Measurements from ENCODE around the gene NTRK1. TPM values are rescaled to one million over a fixed set of nuclear protein-coding genes. Genes with fewer than 3 reads are reported as not detected.

NTRK1 gene
- total and polyA plus RNA-seq, 4 donors, result 0.13 to 0.17 (median 0.14) TPM

GRCh38 chr1:156895927-156896326, 35.3 kb downstream of the NTRK1 start:
- H3K4me3 ChIP-seq (ENCODE audit: low read depth in 1 of 3, low read length in 3 of 3), result no peak overlapping the region
- 93% methylated on average over 6 of the region's 6 CpGs for WGBS
- H3K27ac ChIP-seq (ENCODE audit: low read depth in 1 of 2, low read length in 2 of 2), result peak overlapping the region in 1 of 2 donors; percentile 75
- TF ChIP-seq SP1 (IDR thresholded peaks at IDR 0.05), result no peak
- no peak for TF ChIP-seq EGR1 (IDR thresholded peaks at IDR 0.05; ENCODE audit: low read depth in 2 of 2)
- no peak for TF ChIP-seq CTCF (IDR thresholded peaks at IDR 0.05; ENCODE audit: low read depth, low read length, missing input control)
- no peak for TF ChIP-seq GABPA (IDR thresholded peaks at IDR 0.05 in 1 of 2, conservative IDR thresholded peaks at IDR 0.05 in 1 of 2)
- no peak for TF ChIP-seq JUND (IDR thresholded peaks at IDR 0.05)
- no peak for TF ChIP-seq YY1 (IDR thresholded peaks at IDR 0.05)
- DNase-seq (ENCODE audit: low spot score), result no peak
- peaks cover 0 to 34% (median 9%) of the 10 kb centered on the region in 4 donors for H3K4me1 ChIP-seq (ENCODE audit: control insufficient read depth in 4 of 4, insufficient read depth in 4 of 4, low read length in 3 of 4)
- H3K9me3 ChIP-seq (ENCODE audit: control insufficient read depth in 4 of 4, low read length in 3 of 4), result no peaks in the 10 kb centered on the region
- no peaks in the 10 kb centered on the region for H3K36me3 ChIP-seq (ENCODE audit: control insufficient read depth in 4 of 4, insufficient read depth in 3 of 4, low read depth in 1 of 4, low read length in 3 of 4)
- no peak overlapping the region for H3K9ac ChIP-seq (ENCODE audit: low read depth in 1 of 2, low read length in 2 of 2)
- peaks cover 0 to 4% (median 2%) of the 10 kb centered on the region in 4 donors for H3K27me3 ChIP-seq (ENCODE audit: control insufficient read depth in 4 of 4, insufficient read depth in 4 of 4, low read length in 3 of 4)

GRCh38 chr1:156896490-156897033, 35.9 kb downstream of the NTRK1 start:
- Histone ChIP-seq H3K27ac (ENCODE audit: low read depth in 1 of 2, low read length in 2 of 2) (peak overlapping the region; percentile 41 to 46), H3K9me3 (ENCODE audit: control insufficient read depth in 4 of 4, low read length in 3 of 4) (no peaks in the 10 kb centered on the region), H3K9ac (ENCODE audit: low read depth in 1 of 2, low read length in 2 of 2) (no peak overlapping the region), H3K27me3 (ENCODE audit: control insufficient read depth in 4 of 4, insufficient read depth in 4 of 4, low read length in 3 of 4) (peaks cover 0 to 4% (median 2%) of the 10 kb centered on the region in 4 donors), H3K4me1 (ENCODE audit: control insufficient read depth in 4 of 4, insufficient read depth in 4 of 4, low read length in 3 of 4) (peaks cover 0 to 36% (median 11%) of the 10 kb centered on the region in 4 donors), H3K36me3 (ENCODE audit: control insufficient read depth in 4 of 4, insufficient read depth in 3 of 4, low read depth in 1 of 4, low read length in 3 of 4) (no peaks in the 10 kb centered on the region), H3K4me3 (ENCODE audit: low read depth in 1 of 3, low read length in 3 of 3) (no peak overlapping the region)
- DNase-seq (ENCODE audit: low spot score), result no peak
- 82% methylated on average over 16 of the region's 16 CpGs for WGBS
- TF ChIP-seq NR2F2 (IDR thresholded peaks at IDR 0.05), result peak; percentile 33
- TF ChIP-seq HNF4A (conservative IDR thresholded peaks at IDR 0.05), result no peak

- TF ChIP-seq JUND (IDR thresholded peaks at IDR 0.05), result no peak
- TF ChIP-seq MAX (IDR thresholded peaks at IDR 0.05), result no peak
- no peak for TF ChIP-seq SP1 (IDR thresholded peaks at IDR 0.05)
- no peak for TF ChIP-seq RXRA (IDR thresholded peaks at IDR 0.05)
- no peak for TF ChIP-seq HNF4G (IDR thresholded peaks at IDR 0.05)
- no peak for TF ChIP-seq NR2F2 (IDR thresholded peaks at IDR 0.05)
- no peak for TF ChIP-seq TAF1 (conservative IDR thresholded peaks at IDR 0.05)
- TF ChIP-seq EGR1 (IDR thresholded peaks at IDR 0.05; ENCODE audit: low read depth in 2 of 2), result no peak
- no peak for TF ChIP-seq FOXA2 (IDR thresholded peaks at IDR 0.05)
- TF ChIP-seq, protein P1, sequence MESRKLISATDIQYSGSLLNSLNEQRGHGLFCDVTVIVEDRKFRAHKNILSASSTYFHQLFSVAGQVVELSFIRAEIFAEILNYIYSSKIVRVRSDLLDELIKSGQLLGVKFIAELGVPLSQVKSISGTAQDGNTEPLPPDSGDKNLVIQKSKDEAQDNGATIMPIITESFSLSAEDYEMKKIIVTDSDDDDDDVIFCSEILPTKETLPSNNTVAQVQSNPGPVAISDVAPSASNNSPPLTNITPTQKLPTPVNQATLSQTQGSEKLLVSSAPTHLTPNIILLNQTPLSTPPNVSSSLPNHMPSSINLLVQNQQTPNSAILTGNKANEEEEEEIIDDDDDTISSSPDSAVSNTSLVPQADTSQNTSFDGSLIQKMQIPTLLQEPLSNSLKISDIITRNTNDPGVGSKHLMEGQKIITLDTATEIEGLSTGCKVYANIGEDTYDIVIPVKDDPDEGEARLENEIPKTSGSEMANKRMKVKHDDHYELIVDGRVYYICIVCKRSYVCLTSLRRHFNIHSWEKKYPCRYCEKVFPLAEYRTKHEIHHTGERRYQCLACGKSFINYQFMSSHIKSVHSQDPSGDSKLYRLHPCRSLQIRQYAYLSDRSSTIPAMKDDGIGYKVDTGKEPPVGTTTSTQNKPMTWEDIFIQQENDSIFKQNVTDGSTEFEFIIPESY (IDR thresholded peaks at IDR 0.05), result no peak
- no peak for TF ChIP-seq YY1 (IDR thresholded peaks at IDR 0.05)
- no peak for TF ChIP-seq HNF4A (conservative IDR thresholded peaks at IDR 0.05)
- no peak for TF ChIP-seq GABPA (IDR thresholded peaks at IDR 0.05 in 1 of 2, conservative IDR thresholded peaks at IDR 0.05 in 1 of 2)
- no peak for TF ChIP-seq ATF3 (IDR thresholded peaks at IDR 0.05)
- WGBS, result 80% methylated on average over 14 of the region's 14 CpGs
- Histone ChIP-seq H3K9me3 (ENCODE audit: control insufficient read depth in 4 of 4, low read length in 3 of 4) (no peaks in the 10 kb centered on the region), H3K27ac (ENCODE audit: low read depth in 1 of 2, low read length in 2 of 2) (peak overlapping the region; percentile 46 to 58), H3K9ac (ENCODE audit: low read depth in 1 of 2, low read length in 2 of 2) (no peak overlapping the region), H3K36me3 (ENCODE audit: control insufficient read depth in 4 of 4, insufficient read depth in 3 of 4, low read depth in 1 of 4, low read length in 3 of 4) (no peaks in the 10 kb centered on the region), H3K4me3 (ENCODE audit: low read depth in 1 of 3, low read length in 3 of 3) (no peak overlapping the region), H3K27me3 (ENCODE audit: control insufficient read depth in 4 of 4, insufficient read depth in 4 of 4, low read length in 3 of 4) (peaks cover 0 to 4% (median 2%) of the 10 kb centered on the region in 4 donors), H3K4me1 (ENCODE audit: control insufficient read depth in 4 of 4, insufficient read depth in 4 of 4, low read length in 3 of 4) (peaks cover 0 to 33% (median 7%) of the 10 kb centered on the region in 4 donors)
- DNase-seq (ENCODE audit: low spot score), result no peak
Observed at GRCh38 chr1:156897078-156897825, 36.6 kb downstream of the NTRK1 start.

All from liver (tissue), 9 donors.